GM19035 (cell line): ENCODE results near the gene TGFA.

ENCODE experiments used
- ATAC-seq: cut with Tn5 transposase; IDR thresholded peaks from one replicate; pipeline ENCODE4 v1.9.1; 2021; ENCODE audit not compliant: unreplicated experiment

TGFA gene

GRCh38 chr2:70425682-70426301 is 127.8 kb downstream of the TGFA start:
- no peak for ATAC-seq

- no peak for ATAC-seq
Observed at GRCh38 chr2:70420740-70421139, 132.9 kb downstream of the TGFA start.

- ATAC-seq, result no peak
Observed at GRCh38 chr2:70420143-70420542, 133.5 kb downstream of the TGFA start.

- no peak for ATAC-seq
Observed at GRCh38 chr2:70418514-70418913, 135.1 kb downstream of the TGFA start.

- no peak for ATAC-seq
Observed at GRCh38 chr2:70417011-70417410, 136.6 kb downstream of the TGFA start.

- ATAC-seq, result no peak
Observed at GRCh38 chr2:70412294-70413070, 141.1 kb downstream of the TGFA start.

- ATAC-seq, result no peak
Observed at GRCh38 chr2:70411483-70412125, 142.0 kb downstream of the TGFA start.

- ATAC-seq, result no peak
Observed at GRCh38 chr2:70403267-70404053, 150.2 kb downstream of the TGFA start.

- no peak for ATAC-seq
Observed at GRCh38 chr2:70400539-70400938, 153.1 kb downstream of the TGFA start.

GRCh38 chr2:70399046-70399445 is 154.6 kb downstream of the TGFA start:
- ATAC-seq, result no peak
